Measurements from ENCODE around the gene NCKAP5.

The NCKAP5 gene

DNA sequence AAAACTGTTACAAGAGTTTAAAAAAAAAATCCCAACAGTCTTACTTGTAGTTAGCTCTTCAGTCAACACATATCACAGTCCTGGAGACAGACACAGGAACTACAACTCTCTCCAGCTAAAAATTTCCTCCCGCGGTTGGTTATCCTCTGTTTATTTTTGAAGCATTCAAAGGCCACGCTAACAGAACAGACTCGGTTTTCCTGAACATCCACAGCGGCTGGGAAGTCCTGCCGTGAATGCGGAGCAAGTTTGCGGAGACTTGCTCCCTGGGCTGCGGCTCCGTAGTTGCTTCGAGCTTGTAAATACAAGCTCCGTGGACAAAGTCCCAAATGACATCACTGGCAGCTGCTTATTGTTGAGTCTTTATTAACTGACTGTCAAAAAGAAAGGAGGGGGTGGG lies at the start of gene NCKAP5:
Gene NCKAP5, minus strand, starts transcription at position 292 of the 400 bp plus-strand sequence. CDS start 50,937 bp downstream, outside the sequence.
- no peak for DNase-seq
- in situ Hi-C loops (cut with MboI; ENCODE audit: low pct_unique_long_range_greater_than_20kb, low sequenced_read_pairs): no loop called here

DNA sequence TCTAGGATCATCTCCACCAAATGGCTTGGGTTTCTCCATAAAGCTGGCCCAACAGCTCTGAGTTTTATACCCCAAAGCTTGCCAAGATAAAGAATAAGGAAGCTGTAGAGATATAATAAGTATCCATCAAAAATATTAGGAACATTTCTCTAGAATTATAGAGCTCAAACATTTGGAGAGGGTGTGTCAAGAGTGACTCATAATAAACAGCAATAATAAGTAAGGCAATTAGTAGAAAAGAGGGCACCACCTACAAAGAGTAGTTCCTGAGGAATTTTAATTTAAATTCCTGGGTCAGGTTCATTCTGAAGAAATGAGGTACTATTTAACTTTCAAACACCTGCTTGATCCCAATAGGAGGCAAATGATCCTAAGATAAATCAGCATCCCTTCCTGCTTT lies 41.4 kb upstream of the NCKAP5 start:
- no peak for DNase-seq
- in situ Hi-C loops (cut with MboI; ENCODE audit: low pct_unique_long_range_greater_than_20kb, low sequenced_read_pairs): no loop called here

DNA sequence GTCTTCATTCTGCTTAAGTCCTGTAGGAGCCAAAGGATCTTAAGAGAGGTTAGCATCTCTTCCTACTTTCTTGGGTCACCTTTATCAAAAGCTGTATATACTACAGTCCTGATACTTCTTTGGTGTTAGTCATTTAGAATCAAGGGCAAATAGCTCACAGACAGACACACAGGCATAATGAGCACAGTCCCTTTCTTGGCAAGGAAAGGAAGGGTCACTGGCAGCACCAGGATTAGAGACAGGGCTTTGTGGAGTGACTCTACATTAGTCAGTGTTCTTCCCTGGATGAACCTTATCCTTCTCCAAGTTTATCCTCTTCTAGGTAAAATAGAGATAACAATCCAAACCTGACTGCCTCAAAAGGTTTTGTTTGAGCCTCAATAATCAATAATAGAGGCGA lies 40.0 kb upstream of the NCKAP5 start:
- DNase-seq: no peak
- in situ Hi-C loops (cut with MboI; ENCODE audit: low pct_unique_long_range_greater_than_20kb, low sequenced_read_pairs): no loop called here

DNA sequence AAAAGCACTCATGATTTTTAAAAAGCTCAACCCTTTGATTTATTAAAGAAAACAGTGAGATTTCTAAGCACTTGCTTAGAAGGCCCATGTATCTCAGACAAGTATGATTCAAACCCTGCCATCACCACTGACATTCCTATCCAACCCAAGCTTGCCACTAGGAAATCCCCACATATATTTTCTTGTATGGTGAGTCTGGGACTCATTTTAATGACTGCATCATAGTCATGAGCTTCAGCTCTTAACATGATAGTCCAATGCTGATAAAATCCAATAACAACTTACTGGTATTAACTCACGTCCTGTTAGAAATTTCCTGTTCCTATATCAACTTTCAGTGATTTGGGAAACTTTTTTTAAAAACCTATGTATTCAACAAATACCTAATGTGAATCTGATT lies 39.4 kb upstream of the NCKAP5 start:
- in situ Hi-C loops (cut with MboI; ENCODE audit: low pct_unique_long_range_greater_than_20kb, low sequenced_read_pairs): no loop called here

DNA sequence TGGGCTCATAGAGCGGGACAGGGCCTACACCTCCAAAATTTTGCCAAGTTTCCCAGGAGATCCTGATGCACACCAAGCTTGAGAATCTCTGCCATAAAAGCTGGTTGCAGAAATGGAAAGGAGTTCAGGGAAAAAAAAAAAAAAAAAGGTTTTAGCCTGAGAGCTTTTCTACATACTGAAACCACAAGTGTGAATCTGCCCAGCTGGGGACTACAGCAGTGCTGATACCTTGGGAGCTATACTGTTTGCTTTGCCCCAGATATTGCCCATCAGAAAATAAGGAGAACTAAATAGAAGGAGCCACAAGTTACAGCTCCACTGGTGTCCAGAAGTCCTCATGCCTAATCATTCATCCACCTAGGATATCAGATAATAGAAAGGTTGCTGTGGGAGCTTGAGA lies 38.4 kb upstream of the NCKAP5 start:
- in situ Hi-C loops (cut with MboI; ENCODE audit: low pct_unique_long_range_greater_than_20kb, low sequenced_read_pairs): no loop called here
- DNase-seq: no peak

More for the DNA sequence above, 39.4 kb upstream of the NCKAP5 start:
- no peak for DNase-seq

DNA sequence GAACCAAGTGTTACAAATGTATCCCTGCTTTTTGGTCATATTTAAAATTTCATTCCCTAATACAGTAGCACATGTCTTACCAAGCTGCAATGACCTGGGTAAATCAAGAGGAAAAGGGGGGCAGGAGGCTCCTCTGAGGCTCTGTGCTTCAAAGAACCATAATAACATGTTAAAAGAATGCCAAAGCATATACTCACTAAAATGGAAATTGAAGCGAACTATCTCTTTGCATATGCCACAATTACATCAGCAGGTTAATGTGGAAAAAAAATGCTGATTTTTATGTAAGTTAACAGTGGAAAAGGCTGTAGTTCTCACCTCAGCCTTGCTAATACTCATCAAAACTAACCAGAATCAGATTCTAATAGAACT lies 37.5 kb upstream of the NCKAP5 start:
- in situ Hi-C loops (cut with MboI; ENCODE audit: low pct_unique_long_range_greater_than_20kb, low sequenced_read_pairs): no loop called here

DNA sequence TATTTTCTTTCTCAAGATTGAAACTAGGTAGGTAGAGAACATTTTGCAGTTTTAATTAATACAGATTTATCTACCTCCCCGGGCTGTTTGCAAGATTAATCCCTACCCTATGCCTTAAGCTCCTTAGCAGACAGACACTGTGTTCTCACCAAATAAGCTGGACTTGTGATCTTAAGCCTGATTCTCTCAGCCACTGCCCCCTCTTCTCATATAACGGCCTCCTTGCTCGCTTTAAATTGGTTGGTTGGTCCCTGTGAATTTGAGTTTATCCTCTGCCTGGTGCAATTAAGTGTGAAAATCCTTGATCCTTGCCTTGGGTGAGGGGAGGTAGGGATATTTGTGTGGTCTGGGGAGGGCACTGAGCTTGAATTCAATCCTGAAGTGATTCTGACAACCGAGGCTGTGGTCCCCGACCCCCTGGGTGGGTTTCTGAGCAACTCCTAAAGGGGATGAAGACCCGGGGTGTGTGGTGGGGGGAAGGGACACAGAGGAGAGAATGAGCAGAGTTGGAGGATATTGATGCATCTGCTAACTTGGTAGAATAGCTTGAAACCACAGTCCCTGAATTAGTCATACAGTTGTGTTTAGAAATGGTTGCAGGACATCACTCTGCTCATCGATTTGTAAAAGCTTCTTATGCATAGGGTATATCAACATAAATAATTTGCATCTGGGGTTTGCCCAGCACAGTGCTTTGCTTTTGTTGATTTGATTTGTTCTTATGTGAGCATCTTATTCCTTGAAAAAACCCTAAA lies 36.9 kb upstream of the NCKAP5 start:
- in situ Hi-C loops (cut with MboI; ENCODE audit: low pct_unique_long_range_greater_than_20kb, low sequenced_read_pairs): no loop called here
- no peak for DNase-seq

More for the DNA sequence above, 37.5 kb upstream of the NCKAP5 start:
- no peak for DNase-seq

DNA sequence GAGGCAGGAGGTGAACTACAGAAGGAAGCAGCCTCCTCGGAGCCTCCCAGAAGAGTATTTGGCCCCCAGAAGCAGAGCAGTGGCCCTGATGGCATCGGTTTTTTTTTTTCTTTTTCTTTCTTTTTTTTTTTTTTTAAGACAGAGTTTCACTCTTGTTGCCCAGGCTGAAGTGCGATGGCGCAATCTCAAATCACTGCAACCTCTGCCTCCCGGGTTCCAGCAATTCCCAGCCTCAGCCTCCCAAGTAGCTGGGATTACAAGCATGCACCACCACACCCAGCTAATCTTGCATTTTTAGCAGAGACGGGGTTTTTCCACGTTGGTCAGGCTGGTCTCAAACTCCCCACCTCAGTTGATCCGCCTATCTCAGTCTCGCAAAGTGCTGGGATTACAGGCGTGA lies 34.8 kb upstream of the NCKAP5 start:
- in situ Hi-C loops (cut with MboI; ENCODE audit: low pct_unique_long_range_greater_than_20kb, low sequenced_read_pairs): no loop called here
- no peak for DNase-seq

DNA sequence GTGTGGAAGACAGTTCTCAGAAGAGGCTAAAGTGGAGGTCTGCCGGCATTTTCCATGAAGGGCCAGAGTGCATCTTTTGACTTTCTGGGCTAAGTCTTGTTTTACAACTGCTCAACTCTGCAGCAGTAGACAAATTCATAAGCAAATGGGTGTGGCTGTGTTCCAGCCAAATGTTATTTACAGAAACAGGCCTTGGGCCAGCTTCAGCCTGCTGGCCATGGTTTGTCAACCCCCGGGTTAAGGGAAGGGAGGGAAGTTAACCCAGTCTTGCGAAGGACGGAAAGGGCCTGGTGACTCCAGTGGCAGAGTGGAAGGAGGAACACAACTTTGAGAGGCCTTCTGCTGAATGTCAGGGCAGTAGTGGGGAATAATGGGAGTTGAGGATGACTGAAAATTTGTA lies 34.3 kb upstream of the NCKAP5 start:
- DNase-seq: no peak
- in situ Hi-C loops (cut with MboI; ENCODE audit: low pct_unique_long_range_greater_than_20kb, low sequenced_read_pairs): no loop called here

DNA sequence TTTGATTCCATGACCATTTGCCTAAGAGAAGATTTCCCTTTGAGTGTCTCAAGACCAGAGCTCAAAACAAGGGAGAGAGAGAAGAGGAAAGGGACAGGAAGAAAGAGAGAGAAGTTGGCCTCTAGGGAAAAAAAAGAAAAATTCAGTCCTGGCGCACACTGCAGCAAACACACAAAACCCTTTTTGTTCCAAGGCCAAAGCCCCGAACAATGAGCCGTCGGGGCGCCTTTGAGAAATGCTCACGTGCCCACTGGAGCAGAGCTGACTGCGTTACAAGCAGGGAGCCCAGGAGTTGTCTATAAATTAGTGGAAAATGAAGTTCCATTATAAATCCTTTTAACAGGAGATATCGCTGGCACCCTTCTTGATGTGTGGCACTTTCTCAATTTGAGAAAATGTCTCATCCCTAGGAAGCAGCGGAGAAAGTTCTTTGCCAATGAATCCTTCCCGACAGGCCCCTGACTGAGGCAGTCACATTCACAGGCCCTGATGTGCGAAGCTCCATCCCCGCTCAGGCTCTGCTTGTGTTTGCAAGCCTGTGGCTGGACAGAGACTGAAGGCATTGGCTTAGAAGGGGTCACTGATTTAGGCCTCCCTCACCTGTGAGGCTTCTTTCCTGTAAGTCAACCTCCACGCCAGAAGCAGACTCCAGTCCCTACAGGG lies 32.1 kb upstream of the NCKAP5 start:
- no peak for DNase-seq
- in situ Hi-C loops (cut with MboI; ENCODE audit: low pct_unique_long_range_greater_than_20kb, low sequenced_read_pairs): no loop called here

DNA sequence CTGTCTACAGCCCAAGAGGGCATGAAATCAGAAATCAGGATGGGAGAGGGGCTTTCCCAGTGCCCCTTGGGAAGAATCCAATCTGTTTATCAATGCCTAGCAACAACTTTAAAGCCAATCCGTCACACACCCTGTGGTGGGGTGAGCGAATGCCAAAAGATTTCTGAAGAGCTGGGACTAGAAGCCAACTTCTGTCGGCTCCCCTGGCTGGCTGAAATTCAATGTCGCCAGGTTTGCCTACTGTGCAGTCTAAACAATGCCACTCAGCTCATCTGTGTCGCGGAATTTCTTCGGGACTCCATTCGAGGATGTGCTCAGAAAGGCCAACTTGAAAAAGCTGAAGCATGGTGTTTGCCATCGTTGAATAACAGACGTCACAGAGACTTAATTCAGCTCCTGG lies 31.5 kb upstream of the NCKAP5 start:
- in situ Hi-C loops (cut with MboI; ENCODE audit: low pct_unique_long_range_greater_than_20kb, low sequenced_read_pairs): no loop called here
- no peak for DNase-seq

DNA sequence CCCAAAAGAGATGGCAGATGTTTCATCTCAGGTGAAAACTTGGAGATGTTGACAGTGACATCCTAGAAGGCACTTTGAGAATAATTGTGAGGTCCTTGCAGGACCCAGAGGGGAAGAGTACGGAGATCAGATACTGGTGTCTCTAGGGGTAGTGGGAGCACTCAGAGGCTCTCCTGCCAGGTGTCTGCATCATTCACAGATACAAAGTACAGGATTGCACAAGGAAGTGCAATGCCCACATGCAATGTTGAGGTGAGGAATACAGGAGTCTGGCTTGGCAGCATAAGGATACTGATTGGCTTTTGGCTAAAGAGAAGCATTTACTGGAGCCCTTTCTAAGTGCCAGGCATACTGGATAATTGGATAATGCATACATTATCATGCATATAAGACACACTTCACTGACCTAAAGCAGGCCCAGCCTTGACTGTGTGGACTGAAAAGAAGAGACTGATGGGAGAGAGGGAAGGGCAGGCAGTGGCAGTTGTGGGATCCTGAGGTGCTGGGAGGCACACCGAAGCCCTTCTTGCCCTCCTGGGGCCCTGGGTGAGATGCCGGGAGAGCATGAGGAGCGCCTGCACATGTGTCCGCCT lies 31.0 kb upstream of the NCKAP5 start:
- in situ Hi-C loops (cut with MboI; ENCODE audit: low pct_unique_long_range_greater_than_20kb, low sequenced_read_pairs): no loop called here
- DNase-seq: no peak

DNA sequence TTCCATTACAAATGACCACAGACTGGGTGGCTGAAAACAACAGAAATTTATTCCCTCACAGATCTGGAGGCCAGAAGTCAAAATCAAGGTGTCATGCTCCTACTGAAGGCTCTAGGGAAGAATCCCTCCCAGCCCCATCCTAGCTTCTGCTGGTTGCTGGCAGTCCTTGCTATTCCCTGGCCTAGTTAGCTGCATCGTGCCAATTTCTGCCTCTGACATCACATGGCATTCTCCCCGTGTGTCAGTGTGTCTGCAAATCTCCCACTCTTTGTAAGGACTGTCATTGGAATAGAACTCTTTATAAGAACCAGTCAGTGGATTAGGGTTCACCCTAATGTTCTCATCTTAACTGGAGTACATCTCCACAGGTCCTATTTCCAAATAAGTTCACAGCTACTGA lies 30.5 kb upstream of the NCKAP5 start:
- in situ Hi-C loops (cut with MboI; ENCODE audit: low pct_unique_long_range_greater_than_20kb, low sequenced_read_pairs): no loop called here
- no peak for DNase-seq

DNA sequence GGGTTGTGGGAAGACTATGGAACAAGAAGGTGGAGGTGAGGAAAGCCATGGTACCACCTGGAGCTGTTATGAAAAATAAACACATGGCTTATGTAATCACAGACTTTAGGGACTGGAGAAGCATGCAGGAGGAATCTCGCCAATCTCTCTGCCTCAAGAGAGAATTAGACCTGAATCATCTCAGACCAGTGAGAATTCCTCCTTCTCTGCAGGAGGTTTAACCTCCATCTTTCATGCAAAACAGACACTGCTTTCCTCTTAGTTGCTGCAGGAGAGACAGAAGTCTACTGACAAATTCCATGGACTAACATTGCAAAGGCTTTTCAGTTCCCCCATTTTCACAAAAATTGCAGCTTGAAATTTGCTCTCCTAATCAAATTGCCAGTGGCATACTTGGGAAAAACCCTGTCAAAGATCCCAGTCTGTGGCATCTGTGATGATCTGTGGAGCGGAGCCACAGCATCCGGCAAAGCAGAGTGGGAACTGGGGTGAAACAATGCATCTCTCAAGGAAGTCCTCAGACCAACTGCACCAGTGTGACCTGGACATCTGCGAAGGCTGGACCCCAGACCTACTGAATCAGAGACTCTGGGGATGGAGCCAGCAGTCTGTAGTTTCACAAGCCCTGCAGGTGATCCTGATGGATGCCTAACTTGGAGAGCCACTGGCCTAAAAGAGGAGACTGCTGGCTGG lies 28.6 kb upstream of the NCKAP5 start:
- in situ Hi-C loops (cut with MboI; ENCODE audit: low pct_unique_long_range_greater_than_20kb, low sequenced_read_pairs): no loop called here
- DNase-seq: no peak

DNA sequence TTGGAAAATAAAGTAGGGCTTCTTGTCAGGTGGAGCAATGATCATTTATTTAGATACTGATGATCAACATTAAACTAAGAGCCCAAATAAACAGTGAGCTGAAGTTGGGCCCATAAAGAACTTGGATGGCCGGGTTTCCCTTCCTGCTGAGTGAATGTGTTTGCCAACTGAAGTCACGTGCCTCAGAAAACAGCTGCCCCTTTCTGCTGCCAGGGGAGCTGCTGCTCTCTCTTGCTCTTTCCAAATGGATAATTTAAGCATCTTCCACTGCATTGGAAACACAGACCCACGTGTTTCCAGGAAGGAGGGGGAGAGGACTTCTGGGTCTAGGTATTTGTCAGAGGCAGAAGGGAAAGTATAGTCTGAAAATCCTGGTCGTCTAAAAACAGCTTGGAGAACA lies 22.9 kb upstream of the NCKAP5 start:
- no peak for DNase-seq
- in situ Hi-C loops (cut with MboI; ENCODE audit: low pct_unique_long_range_greater_than_20kb, low sequenced_read_pairs): no loop called here

DNA sequence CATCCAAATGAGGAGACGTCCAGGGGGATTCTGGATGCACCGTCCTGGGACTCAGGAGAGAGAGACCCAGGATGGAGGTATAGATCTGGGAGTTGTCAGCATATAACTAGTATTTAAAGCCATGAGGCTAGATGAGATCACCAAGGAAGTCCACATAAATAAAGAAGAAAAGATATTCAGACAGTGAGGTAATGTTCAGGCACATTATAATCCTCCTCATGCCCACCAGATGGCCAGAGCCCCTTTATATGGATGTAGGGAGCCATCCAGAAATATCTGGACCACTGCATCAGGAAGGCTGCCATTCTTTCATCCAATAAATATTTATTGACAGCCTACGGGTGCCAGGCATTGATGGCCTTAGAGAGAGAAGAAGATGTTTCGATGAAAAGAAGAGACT lies 21.2 kb upstream of the NCKAP5 start:
- in situ Hi-C loops (cut with MboI; ENCODE audit: low pct_unique_long_range_greater_than_20kb, low sequenced_read_pairs): no loop called here
- no peak for DNase-seq

DNA sequence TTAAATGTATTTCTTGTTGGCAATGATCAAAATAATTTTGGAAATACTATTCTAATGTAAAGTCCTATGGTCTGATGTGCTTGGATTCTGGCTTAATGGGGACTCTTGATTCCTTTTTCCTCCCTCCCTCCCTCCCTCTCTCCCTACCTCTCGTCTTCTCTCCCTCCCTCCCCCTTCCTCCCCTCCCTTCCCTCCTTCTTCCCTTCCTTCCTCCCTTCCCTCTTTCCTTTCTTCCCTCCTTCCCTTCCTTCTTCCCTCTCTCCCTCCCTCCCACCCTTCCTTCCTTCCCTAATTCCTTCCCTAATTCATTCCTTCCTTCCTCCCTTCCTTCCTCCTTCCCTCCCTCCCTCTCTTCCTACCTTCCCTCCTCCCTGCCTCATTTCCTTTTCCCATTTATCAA lies 19.9 kb upstream of the NCKAP5 start:
- no peak for DNase-seq
- in situ Hi-C loops (cut with MboI; ENCODE audit: low pct_unique_long_range_greater_than_20kb, low sequenced_read_pairs): no loop called here

DNA sequence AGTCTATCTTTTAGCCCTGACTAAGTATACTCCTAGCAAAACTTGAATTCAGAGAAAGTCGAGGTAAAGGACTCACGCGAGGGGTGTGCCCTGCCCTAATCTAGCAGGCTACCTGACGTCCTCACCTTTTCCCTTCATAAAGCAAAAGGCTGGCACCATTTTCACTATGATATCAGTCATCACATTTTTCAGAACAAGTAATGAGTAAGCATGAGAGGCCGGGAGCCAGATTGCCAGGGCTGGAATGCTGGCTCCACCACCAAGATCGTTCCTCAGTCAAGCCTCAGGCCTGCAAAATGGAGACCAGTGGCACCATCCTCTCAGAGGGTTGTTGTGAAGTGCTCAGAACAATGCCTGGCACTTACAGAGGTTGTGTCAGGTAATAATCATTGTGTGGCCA lies 18.7 kb upstream of the NCKAP5 start:
- in situ Hi-C loops (cut with MboI; ENCODE audit: low pct_unique_long_range_greater_than_20kb, low sequenced_read_pairs): no loop called here
- no peak for DNase-seq

DNA sequence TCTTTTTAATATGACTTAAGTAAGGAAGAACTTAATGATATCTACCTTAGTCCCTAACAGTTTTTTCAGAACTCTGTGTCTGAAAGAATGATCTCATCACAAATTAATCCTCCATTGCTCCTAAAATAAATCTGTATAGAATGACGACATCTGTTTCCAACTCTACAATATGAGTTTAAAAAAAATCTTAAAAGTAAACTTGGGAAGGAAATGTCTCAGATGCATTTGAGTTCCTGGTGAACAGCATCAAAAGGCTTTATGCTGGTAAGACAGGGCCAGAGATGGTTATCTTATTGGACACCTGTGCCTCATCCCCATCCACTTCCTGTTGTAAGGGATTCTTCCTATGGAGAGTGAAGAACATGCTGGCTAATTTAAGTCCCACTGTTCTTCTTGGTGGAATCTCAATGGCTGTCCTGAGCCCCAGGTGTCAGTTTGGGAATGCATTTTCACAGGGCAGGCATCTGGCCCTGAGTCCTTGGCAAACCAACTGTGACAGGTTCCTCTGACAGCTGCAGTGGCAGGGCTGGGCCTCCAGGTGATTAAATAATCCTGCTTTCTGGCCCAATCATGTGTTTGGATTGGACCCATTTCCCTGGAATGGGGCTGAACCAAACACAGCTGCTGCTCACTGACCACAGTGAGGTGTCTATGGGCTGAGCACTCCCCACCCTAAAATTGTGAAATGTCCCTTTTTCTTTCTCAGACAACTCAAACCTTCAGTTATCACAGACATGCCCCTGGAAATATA lies 12.9 kb upstream of the NCKAP5 start:
- no peak for DNase-seq
- in situ Hi-C loops (cut with MboI; ENCODE audit: low pct_unique_long_range_greater_than_20kb, low sequenced_read_pairs): no loop called here

Measured in KBM-7 (cell line).